Measurements from ENCODE around the gene AKR1B15. TPM values are rescaled to one million over a fixed set of nuclear protein-coding genes. Genes with fewer than 3 reads are reported as not detected.
"Not testable (repeated sequence)": the region's sequence is repeated elsewhere in the genome, so short reads cannot be mapped to it uniquely, and the experiment has no call there.

The AKR1B15 gene
- total RNA-seq, 1 experiment from 2014 or later = not detected

DNA sequence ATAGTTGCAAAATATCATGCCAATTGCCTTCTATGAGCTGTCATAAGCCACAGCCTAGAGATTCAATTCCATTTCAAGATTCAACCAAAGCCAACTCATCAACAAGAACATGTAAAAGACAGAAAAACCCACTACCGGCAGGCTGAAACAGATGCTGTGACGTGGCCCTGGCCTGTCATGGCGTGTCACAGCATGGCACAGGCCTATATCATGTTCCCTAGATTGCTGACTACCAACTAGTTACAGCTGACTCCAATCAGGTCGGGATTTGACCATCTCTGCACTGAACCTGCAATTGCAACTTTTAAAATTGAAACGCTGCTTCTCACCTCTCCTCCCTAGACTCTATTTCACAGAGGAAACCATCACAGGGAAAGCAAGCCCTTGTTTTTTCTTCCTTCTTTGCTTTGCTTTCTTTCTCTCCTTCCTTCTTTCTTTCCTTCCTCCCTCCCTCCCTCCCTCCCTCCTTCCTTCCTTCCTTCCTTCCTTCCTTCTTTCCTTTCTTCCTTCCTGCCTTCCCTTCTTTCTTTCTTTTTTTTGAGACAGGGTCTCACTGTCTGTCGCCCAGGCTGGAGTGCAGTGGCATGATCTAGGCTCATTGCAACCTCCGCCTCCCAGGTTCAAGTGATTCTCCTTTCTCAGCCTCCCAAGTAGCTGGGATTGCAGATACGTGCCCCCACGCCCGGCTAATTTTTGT, 22.2 kb upstream of the AKR1B15 start:
- POLR2A ChIA-PET; H3K27me3 Mint-ChIP-seq (ENCODE audit: insufficient read depth, unreplicated experiment); H3K4me3 ChIP-seq (ENCODE audit: low read depth, low read length); intact Hi-C loops (cut with micrococcal nuclease; ENCODE audit: unreplicated experiment); H3K27ac Mint-ChIP-seq (ENCODE audit: unreplicated experiment); H3K4me1 ChIP-seq; H3K9me3 Mint-ChIP-seq (ENCODE audit: unreplicated experiment); H3K4me3 Mint-ChIP-seq (ENCODE audit: unreplicated experiment); H3K9me3 ChIP-seq; H3K27me3 ChIP-seq (replicated peaks; ENCODE audit: control insufficient read depth, insufficient read depth, low read length); BruUV-seq (replicated peaks); DNase-seq; H3K36me3 ChIP-seq (ENCODE audit: control insufficient read depth, insufficient read depth, low read length); H3K36me3 Mint-ChIP-seq (ENCODE audit: insufficient read depth, unreplicated experiment); H3K4me1 Mint-ChIP-seq (ENCODE audit: low read depth, unreplicated experiment): not testable (repeated sequence)
- CTCF ChIA-PET = interaction anchor here (0.7 to 1.4 kb wide), 2 partner anchors 21 to 77 kb away, joined by 5 to 6 read pairs; no protein-coding TSS in a partner anchor

DNA sequence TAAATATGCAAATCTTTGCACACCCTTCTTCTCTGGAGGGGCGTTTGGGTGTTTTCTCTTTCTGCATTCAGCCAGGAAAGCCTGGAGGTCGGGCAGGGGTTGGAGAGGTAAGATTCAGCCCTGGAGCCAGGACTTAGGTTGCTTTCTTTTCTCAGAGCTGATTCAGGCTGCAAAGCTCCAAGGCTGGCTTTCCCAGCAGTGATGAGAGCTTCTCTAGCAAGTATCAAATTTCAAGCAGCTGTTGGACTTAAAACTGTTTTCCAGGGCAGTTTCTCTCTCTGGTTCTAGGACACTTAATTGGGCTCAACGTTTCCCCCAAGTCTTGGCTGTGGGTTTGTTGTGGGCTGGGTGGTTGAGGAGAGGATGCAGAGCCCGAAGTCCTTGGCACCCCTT, 20.9 kb upstream of the AKR1B15 start:
- no peak overlapping the region for H3K4me3 ChIP-seq (ENCODE audit: low read depth, low read length)
- 0 out of 2 replicates have a peak, but pooled peaks cover 3% of the 10 kb centered on the region for H3K9me3 ChIP-seq
- H3K4me1 Mint-ChIP-seq (ENCODE audit: low read depth, unreplicated experiment) = peaks cover 7% of the 10 kb centered on the region
- no peak overlapping the region for H3K4me3 Mint-ChIP-seq (ENCODE audit: unreplicated experiment)
- CTCF ChIA-PET = interaction anchor here (1.4 kb wide), 1 partner anchor 19 kb away, joined by 6 read pairs; no protein-coding TSS in a partner anchor
- H3K27ac Mint-ChIP-seq (ENCODE audit: unreplicated experiment) = no peak overlapping the region
- BruUV-seq (replicated peaks) = no TSS peak
- H3K4me1 ChIP-seq = 0 out of 2 replicates have a peak, but pooled peaks cover 3% of the 10 kb centered on the region
- TF ChIP-seq, protein P1, sequence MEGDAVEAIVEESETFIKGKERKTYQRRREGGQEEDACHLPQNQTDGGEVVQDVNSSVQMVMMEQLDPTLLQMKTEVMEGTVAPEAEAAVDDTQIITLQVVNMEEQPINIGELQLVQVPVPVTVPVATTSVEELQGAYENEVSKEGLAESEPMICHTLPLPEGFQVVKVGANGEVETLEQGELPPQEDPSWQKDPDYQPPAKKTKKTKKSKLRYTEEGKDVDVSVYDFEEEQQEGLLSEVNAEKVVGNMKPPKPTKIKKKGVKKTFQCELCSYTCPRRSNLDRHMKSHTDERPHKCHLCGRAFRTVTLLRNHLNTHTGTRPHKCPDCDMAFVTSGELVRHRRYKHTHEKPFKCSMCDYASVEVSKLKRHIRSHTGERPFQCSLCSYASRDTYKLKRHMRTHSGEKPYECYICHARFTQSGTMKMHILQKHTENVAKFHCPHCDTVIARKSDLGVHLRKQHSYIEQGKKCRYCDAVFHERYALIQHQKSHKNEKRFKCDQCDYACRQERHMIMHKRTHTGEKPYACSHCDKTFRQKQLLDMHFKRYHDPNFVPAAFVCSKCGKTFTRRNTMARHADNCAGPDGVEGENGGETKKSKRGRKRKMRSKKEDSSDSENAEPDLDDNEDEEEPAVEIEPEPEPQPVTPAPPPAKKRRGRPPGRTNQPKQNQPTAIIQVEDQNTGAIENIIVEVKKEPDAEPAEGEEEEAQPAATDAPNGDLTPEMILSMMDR (IDR thresholded peaks at IDR 0.05; ENCODE audit: insufficient read depth in 1 of 2, low read depth in 1 of 2, low read length in 1 of 2, severe bottlenecking in 1 of 2, unreplicated experiment in 1 of 2) = no peak
- no peaks in the 10 kb centered on the region for H3K36me3 Mint-ChIP-seq (ENCODE audit: insufficient read depth, unreplicated experiment)
- H3K27me3 ChIP-seq (replicated peaks; ENCODE audit: control insufficient read depth, insufficient read depth, low read length) = no peaks in the 10 kb centered on the region
- no peaks in the 10 kb centered on the region for H3K9me3 Mint-ChIP-seq (ENCODE audit: unreplicated experiment)
- DNase-seq = no peak
- POLR2A ChIA-PET = no interaction called here
- H3K27me3 Mint-ChIP-seq (ENCODE audit: insufficient read depth, unreplicated experiment) = no peaks in the 10 kb centered on the region
- intact Hi-C loops (cut with micrococcal nuclease; ENCODE audit: unreplicated experiment) = no loop called here
- no peaks in the 10 kb centered on the region for H3K36me3 ChIP-seq (ENCODE audit: control insufficient read depth, insufficient read depth, low read length)

DNA sequence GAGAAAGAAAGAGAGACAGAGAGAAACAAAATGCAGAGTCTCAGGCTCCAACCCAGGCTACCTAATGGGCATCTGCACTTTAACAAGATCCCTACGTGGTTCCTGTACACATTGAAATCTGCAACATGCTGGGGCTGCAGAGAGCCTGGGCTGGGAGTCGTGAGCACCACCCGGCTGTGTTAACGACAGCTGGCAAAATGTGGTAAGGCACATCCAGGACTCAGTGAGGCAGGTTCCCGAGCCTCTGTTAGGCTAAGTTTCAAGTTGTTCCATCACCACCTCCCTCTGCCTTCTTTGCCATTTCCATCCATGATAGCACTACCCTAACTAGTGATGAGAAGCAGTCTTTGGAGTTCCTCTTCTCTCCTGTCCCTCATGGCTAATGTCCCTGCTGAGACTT, 20.2 kb upstream of the AKR1B15 start:
- BruUV-seq (replicated peaks) = no TSS peak
- intact Hi-C loops (cut with micrococcal nuclease; ENCODE audit: unreplicated experiment) = no loop called here
- Histone ChIP-seq H3K36me3 (ENCODE audit: control insufficient read depth, insufficient read depth, low read length) (no peaks in the 10 kb centered on the region), H3K9me3 (no peaks in the 10 kb centered on the region), H3K4me1 (0 out of 2 replicates have a peak, but pooled peaks cover 3% of the 10 kb centered on the region), H3K27me3 (replicated peaks; ENCODE audit: control insufficient read depth, insufficient read depth, low read length) (no peaks in the 10 kb centered on the region), H3K4me3 (ENCODE audit: low read depth, low read length) (no peak overlapping the region)
- DNase-seq = no peak
- Mint-ChIP-seq H3K27ac (ENCODE audit: unreplicated experiment) (no peak overlapping the region), H3K9me3 (ENCODE audit: unreplicated experiment) (no peaks in the 10 kb centered on the region), H3K27me3 (ENCODE audit: insufficient read depth, unreplicated experiment) (no peaks in the 10 kb centered on the region), H3K36me3 (ENCODE audit: insufficient read depth, unreplicated experiment) (no peaks in the 10 kb centered on the region), H3K4me1 (ENCODE audit: low read depth, unreplicated experiment) (peaks cover 7% of the 10 kb centered on the region), H3K4me3 (ENCODE audit: unreplicated experiment) (no peak overlapping the region)
- TF ChIP-seq, protein P1 (IDR thresholded peaks at IDR 0.05; ENCODE audit: insufficient read depth in 1 of 2, low read depth in 1 of 2, low read length in 1 of 2, severe bottlenecking in 1 of 2, unreplicated experiment in 1 of 2) = no peak
- ChIA-PET CTCF (no interaction called here), POLR2A (no interaction called here)

All from Caco-2 (cell line).